Panc1 (cell line): ENCODE results near the gene KLK12. TPM values are rescaled to one million over a fixed set of nuclear protein-coding genes. Genes with fewer than 3 reads are reported as not detected.

Source experiments
- ATAC-seq: fragments of 200-7000 bp; cut with Tn5 transposase; 2 replicates; pipeline ENCODE4 v1.9.1; 2020; ENCODE audit warnings: mild to moderate bottlenecking, moderate library complexity
- BruUV-seq: library from RNA; stranded (reverse); fragments of 400-500 nt; replicated peaks from 2 replicates; lab custom pipeline; 2021; lab: Mats Ljungman, UMichigan
- CTCF ChIA-PET: fragments of 300-600 bp; sonication (Branson Sonifier 250); formaldehyde crosslinking; loops from one replicate; lab custom pipeline; 2022; ENCODE audit warnings: antibody characterized with exemption; lab: Charles Lee
- POLR2A ChIA-PET: fragments of 300-600 bp; sonication (Branson Sonifier 250); formaldehyde crosslinking; loops from one replicate; lab custom pipeline; 2022; ENCODE audit warnings: antibody characterized with exemption; lab: Charles Lee
- DNase-seq: peaks from one replicate; pipeline ENCODE4 v3.0.0-alpha.2; 2010; ENCODE audit warnings: low read depth, low spot score
- H3K27ac ChIP-seq: 2 replicates; pipeline ENCODE4 v1.5.1; 2011; ENCODE audit warnings: mild to moderate bottlenecking, low read length, inconsistent platforms
- H3K27me3 ChIP-seq: fragments of 200-500 bp; sonication (Bioruptor generic); 2 replicates; pipeline ENCODE4 v1.6.0; 2014; ENCODE audit warnings: low read length, inconsistent platforms; ENCODE audit not compliant: control insufficient read depth, insufficient read depth
- H3K36me3 ChIP-seq: fragments of 200-500 bp; sonication (Bioruptor generic); 2 replicates; pipeline ENCODE4 v1.5.1; 2014; ENCODE audit warnings: inconsistent platforms, mild to moderate bottlenecking, low read length, moderate library complexity; ENCODE audit not compliant: control insufficient read depth, insufficient read depth
- H3K4me1 ChIP-seq: 2 replicates; pipeline ENCODE4 v1.5.1; 2011; ENCODE audit warnings: inconsistent platforms, mild to moderate bottlenecking, low read length, moderate library complexity; ENCODE audit not compliant: control insufficient read depth, insufficient read depth
- H3K4me3 ChIP-seq, 2 experiments: 2 replicates each; pipeline ENCODE4 v1.5.1; 2011 to 2012; ENCODE audit warnings: low read depth in 2 of 2, low read length in 2 of 2, mild to moderate bottlenecking in 2 of 2, inconsistent platforms in 1 of 2, moderate library complexity in 1 of 2
- H3K9me3 ChIP-seq: fragments of 200-500 bp; sonication (Bioruptor generic); 2 replicates; pipeline ENCODE4 v1.5.1; 2014; ENCODE audit warnings: low read depth, mild to moderate bottlenecking, inconsistent platforms, low read length, moderate library complexity; ENCODE audit not compliant: control insufficient read depth, insufficient read depth
- POLR2AphosphoS5 ChIP-seq: IDR thresholded peaks from 2 replicates; pipeline ENCODE4 v1.6.1; 2012; ENCODE audit warnings: mild to moderate bottlenecking, low read depth, low read length, moderate library complexity
- SIN3A ChIP-seq: IDR thresholded peaks from 2 replicates; pipeline ENCODE4 v1.6.1; 2012; ENCODE audit warnings: low read depth, mild to moderate bottlenecking, low read length, moderate library complexity, borderline replicate concordance; ENCODE audit not compliant: insufficient read depth
- TCF7L2 ChIP-seq: IDR thresholded peaks from 2 replicates; pipeline ENCODE4 v1.6.1; 2011; ENCODE audit warnings: mild to moderate bottlenecking, low read depth, low read length, inconsistent platforms
- in situ Hi-C: cut with HindIII; loops from 2 replicates; pipeline ENCODE4 v1.10.0; 2016; ENCODE audit warnings: low sequenced_read_pairs, low pct_unique_long_range_greater_than_20kb
- intact Hi-C: fragments of 100-400 bp; cut with micrococcal nuclease; formaldehyde crosslinking; loops from one replicate; pipeline ENCODE4 v1.10.0; 2022; ENCODE audit not compliant: unreplicated experiment
- total RNA-seq: library from RNA; stranded (reverse); gene quantifications from one replicate; pipeline ENCODE4 v1.2.1, GENCODE V29; 2021; ENCODE audit not compliant: unreplicated experiment
- TF ChIP-seq, protein P1 (sequence below): fragments of 450-650 bp; IDR thresholded peaks from 2 replicates; pipeline ENCODE4 v1.5.1; 2017; ENCODE audit warnings: mild to moderate bottlenecking
- TF ChIP-seq, protein P2 (sequence below), 2 experiments: IDR thresholded peaks; 2 replicates each; pipeline ENCODE4 v1.6.1; 2011 to 2012; ENCODE audit warnings: low read depth in 2 of 2, control low read depth in 1 of 2, low read length in 1 of 2, mild to moderate bottlenecking in 1 of 2, moderate library complexity in 1 of 2; ENCODE audit not compliant: insufficient read depth in 1 of 2

The KLK12 gene
- total RNA-seq, 1 experiment from 2014 or later = not detected

DNA sequence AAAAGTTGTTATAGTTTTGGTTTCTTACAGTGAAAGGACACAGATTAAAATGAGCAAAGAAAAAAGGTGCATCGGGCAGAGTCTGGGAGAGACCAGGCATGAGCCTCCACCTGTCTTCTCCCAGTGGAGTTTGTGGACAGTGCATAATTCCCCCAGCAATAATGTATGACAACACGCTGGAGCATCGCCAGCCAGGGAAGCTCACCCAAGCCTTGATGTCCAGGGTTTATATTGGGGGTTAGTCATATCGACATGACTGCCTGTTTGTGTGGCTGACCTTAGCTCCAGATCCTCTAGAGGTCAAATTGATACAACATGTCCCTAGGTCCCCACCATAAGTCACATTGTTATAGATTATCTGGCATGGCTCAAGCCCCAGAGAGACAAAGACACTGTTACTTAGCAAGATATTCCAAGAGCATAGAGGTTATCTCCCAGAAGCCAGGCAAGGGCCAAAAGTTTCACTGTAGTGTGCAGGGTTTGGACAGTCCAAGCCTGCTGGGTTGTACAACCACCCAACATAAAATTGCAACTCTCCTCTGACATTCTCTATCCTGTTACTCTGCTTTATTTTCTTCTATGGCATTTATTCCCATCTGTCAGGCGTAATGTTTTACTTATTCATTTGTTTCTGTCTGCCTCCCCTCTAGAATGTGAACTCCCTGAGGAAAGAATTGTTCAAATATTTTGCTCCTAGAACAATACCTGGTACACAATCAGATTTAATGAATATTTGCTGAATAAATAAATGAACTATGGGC is 35.7 kb upstream of the KLK12 start:
- intact Hi-C loops (no loop called here), in situ Hi-C loops (no loop called here)
- H3K9me3 ChIP-seq = 0 out of 2 replicates have a peak, but pooled peaks cover 4% of the 10 kb centered on the region
- no peak for DNase-seq
- no peaks in the 10 kb centered on the region for H3K4me1 ChIP-seq
- H3K27ac ChIP-seq = no peak overlapping the region
- no peak for TF ChIP-seq POLR2AphosphoS5
- no peak for TF ChIP-seq TCF7L2
- TF ChIP-seq, protein P1, sequence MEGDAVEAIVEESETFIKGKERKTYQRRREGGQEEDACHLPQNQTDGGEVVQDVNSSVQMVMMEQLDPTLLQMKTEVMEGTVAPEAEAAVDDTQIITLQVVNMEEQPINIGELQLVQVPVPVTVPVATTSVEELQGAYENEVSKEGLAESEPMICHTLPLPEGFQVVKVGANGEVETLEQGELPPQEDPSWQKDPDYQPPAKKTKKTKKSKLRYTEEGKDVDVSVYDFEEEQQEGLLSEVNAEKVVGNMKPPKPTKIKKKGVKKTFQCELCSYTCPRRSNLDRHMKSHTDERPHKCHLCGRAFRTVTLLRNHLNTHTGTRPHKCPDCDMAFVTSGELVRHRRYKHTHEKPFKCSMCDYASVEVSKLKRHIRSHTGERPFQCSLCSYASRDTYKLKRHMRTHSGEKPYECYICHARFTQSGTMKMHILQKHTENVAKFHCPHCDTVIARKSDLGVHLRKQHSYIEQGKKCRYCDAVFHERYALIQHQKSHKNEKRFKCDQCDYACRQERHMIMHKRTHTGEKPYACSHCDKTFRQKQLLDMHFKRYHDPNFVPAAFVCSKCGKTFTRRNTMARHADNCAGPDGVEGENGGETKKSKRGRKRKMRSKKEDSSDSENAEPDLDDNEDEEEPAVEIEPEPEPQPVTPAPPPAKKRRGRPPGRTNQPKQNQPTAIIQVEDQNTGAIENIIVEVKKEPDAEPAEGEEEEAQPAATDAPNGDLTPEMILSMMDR = no peak
- no peak for TF ChIP-seq SIN3A
- TF ChIP-seq, protein P2, sequence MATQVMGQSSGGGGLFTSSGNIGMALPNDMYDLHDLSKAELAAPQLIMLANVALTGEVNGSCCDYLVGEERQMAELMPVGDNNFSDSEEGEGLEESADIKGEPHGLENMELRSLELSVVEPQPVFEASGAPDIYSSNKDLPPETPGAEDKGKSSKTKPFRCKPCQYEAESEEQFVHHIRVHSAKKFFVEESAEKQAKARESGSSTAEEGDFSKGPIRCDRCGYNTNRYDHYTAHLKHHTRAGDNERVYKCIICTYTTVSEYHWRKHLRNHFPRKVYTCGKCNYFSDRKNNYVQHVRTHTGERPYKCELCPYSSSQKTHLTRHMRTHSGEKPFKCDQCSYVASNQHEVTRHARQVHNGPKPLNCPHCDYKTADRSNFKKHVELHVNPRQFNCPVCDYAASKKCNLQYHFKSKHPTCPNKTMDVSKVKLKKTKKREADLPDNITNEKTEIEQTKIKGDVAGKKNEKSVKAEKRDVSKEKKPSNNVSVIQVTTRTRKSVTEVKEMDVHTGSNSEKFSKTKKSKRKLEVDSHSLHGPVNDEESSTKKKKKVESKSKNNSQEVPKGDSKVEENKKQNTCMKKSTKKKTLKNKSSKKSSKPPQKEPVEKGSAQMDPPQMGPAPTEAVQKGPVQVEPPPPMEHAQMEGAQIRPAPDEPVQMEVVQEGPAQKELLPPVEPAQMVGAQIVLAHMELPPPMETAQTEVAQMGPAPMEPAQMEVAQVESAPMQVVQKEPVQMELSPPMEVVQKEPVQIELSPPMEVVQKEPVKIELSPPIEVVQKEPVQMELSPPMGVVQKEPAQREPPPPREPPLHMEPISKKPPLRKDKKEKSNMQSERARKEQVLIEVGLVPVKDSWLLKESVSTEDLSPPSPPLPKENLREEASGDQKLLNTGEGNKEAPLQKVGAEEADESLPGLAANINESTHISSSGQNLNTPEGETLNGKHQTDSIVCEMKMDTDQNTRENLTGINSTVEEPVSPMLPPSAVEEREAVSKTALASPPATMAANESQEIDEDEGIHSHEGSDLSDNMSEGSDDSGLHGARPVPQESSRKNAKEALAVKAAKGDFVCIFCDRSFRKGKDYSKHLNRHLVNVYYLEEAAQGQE (IDR thresholded peaks at IDR 0.05; ENCODE audit: insufficient read depth in 1 of 2, low read depth in 2 of 2, low read length in 1 of 2) = no peak
- no peaks in the 10 kb centered on the region for H3K27me3 ChIP-seq
- no peak for ATAC-seq
- CTCF ChIA-PET = no interaction called here
- H3K36me3 ChIP-seq = no peaks in the 10 kb centered on the region
- no TSS peak for BruUV-seq
- POLR2A ChIA-PET = interaction anchor here (0.5 kb wide), 1 partner anchor 325 kb away, joined by 8 read pairs; no protein-coding TSS in a partner anchor
- no peak overlapping the region for H3K4me3 ChIP-seq

DNA sequence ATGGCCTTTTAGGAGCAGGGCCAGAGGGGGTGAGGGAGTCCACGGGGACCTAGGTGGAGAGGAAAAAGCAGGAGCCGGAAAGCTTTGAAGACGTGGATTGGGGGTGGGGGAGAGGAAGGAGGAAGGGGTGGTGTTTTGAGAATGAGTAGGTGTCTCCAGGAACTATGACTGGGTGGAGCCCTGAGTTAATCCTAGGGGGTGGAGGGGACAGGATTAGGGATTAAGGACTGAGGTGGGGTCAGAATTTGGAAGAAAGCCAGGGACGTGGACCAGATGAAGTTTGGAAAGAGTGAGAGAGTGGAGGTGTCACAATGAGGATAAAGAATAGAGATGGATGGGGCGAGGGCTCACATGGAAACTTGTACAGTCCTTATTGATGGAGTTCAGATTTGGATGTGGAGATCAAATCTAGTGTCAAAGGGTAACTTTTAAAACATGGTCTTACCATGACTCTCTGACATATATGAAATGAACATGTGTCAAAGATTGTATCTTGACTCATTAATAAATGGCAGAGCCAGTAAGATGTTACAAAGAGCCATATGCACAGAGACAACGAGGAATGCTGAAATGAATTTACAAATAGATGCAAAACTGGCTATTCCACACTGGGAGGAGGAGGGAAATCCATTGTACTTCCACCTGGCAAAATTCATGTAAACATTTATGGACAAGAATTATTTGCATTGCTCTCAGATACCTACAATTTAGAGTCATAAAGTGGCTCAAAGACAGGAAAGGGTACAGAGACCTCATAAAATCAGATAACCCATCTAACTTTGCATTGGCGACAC is 31.8 kb upstream of the KLK12 start:
- no peak for ATAC-seq
- no peaks in the 10 kb centered on the region for H3K4me1 ChIP-seq
- H3K27me3 ChIP-seq = no peaks in the 10 kb centered on the region
- in situ Hi-C loops (no loop called here), intact Hi-C loops (no loop called here)
- TF ChIP-seq TCF7L2 (no peak), SIN3A (no peak), POLR2AphosphoS5 (no peak)
- TF ChIP-seq, protein P1 = no peak
- TF ChIP-seq, protein P2 (IDR thresholded peaks at IDR 0.05; ENCODE audit: insufficient read depth in 1 of 2, low read depth in 2 of 2, low read length in 1 of 2) = no peak
- H3K9me3 ChIP-seq = no peaks in the 10 kb centered on the region
- H3K4me3 ChIP-seq = no peak overlapping the region
- CTCF ChIA-PET = no interaction called here
- POLR2A ChIA-PET = no interaction called here
- DNase-seq = no peak
- no peak overlapping the region for H3K27ac ChIP-seq
- no TSS peak for BruUV-seq
- H3K36me3 ChIP-seq = no peaks in the 10 kb centered on the region
